SK-N-MC (cell line): ENCODE measurements around the gene CCDC88A.
A peak's percentile ranks its signal among the peaks of the same experiment; 100 is the strongest.
"Not testable (repeated sequence)": the region's sequence is repeated elsewhere in the genome, so short reads cannot be mapped to it uniquely, and the experiment has no call there.

Experiments used
- DNase-seq: peaks from one replicate; pipeline ENCODE4 v3.0.0-alpha.2; 2011; ENCODE audit warnings: low read depth, low spot score
- H3K27ac ChIP-seq: fragments of 200-600 bp; sonication (generic); 2 replicates; pipeline ENCODE4 v1.5.1; 2016; ENCODE audit warnings: mixed run types
- H3K36me3 ChIP-seq: fragments of 200-600 bp; sonication (generic); 2 replicates; pipeline ENCODE4 v1.6.1; 2017; ENCODE audit warnings: antibody characterized with exemption, low read length, mixed read lengths; ENCODE audit not compliant: insufficient read depth
- H3K4me3 ChIP-seq: fragments of 200-600 bp; sonication (generic); 2 replicates; pipeline ENCODE4 v1.5.1; 2016
- H3K9ac ChIP-seq: fragments of 200-600 bp; sonication (generic); 2 replicates; pipeline ENCODE4 v1.8.0; 2017; ENCODE audit warnings: mixed run types, mixed read lengths; ENCODE audit not compliant: insufficient read length
- H3K9me3 ChIP-seq: fragments of 200-600 bp; sonication (generic); 2 replicates; pipeline ENCODE4 v1.6.1; 2017; ENCODE audit warnings: low read depth, mild to moderate bottlenecking, antibody characterized with exemption, low read length, moderate library complexity, mixed read lengths
- EZH2 ChIP-seq: fragments of 200-600 bp; sonication (generic); IDR thresholded peaks from one replicate; pipeline ENCODE4 v1.6.1; 2017; ENCODE audit warnings: antibody characterized with exemption
- FOXP2 ChIP-seq: optimal IDR thresholded peaks from 2 replicates; pipeline ENCODE3; 2011; ENCODE audit warnings: mild to moderate bottlenecking, moderate library complexity; ENCODE audit not compliant: insufficient read depth; ENCODE audit errors: extremely low read length, control extremely low read depth
- POLR2AphosphoS5 ChIP-seq: IDR thresholded peaks from 2 replicates; pipeline ENCODE4 v1.6.1; 2012; ENCODE audit warnings: mild to moderate bottlenecking, low read depth, low read length, borderline replicate concordance

Gene CCDC88A

DNA sequence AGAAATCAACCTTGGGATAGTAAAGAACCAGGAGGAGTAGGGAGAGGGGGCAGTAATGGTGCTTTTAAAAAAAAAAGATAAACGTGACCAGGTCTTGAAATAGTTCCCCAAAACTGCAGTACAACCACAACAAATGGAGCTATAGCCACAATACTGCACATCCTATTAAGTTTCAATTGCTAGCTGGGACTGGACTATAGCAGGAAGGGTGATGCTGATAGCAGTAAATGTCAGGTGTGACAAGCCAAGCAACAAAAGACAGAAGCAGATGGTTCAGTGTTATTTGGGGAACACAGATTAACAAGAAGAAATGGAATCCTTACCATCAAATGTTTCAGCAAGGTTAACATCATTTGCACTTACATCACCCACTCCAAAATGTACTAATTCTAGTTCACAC, 177.0 kb downstream of the CCDC88A start:
- no peak overlapping the region for H3K9ac ChIP-seq
- no peak overlapping the region for H3K27ac ChIP-seq
- no peak for DNase-seq
- H3K9me3 ChIP-seq = no peaks in the 10 kb centered on the region
- H3K36me3 ChIP-seq = peaks cover 40% of the 10 kb centered on the region
- H3K4me3 ChIP-seq = no peak overlapping the region
- no peak for TF ChIP-seq POLR2AphosphoS5
- TF ChIP-seq FOXP2 = no peak
- TF ChIP-seq EZH2 = no peak

- not testable (repeated sequence) for DNase-seq, H3K9me3 ChIP-seq, H3K4me3 ChIP-seq, H3K9ac ChIP-seq, H3K27ac ChIP-seq
- H3K36me3 ChIP-seq = peaks cover 45% of the 10 kb centered on the region
Measured at GRCh38 chr2:55241582-55241981, 178.1 kb downstream of the CCDC88A start.

DNA sequence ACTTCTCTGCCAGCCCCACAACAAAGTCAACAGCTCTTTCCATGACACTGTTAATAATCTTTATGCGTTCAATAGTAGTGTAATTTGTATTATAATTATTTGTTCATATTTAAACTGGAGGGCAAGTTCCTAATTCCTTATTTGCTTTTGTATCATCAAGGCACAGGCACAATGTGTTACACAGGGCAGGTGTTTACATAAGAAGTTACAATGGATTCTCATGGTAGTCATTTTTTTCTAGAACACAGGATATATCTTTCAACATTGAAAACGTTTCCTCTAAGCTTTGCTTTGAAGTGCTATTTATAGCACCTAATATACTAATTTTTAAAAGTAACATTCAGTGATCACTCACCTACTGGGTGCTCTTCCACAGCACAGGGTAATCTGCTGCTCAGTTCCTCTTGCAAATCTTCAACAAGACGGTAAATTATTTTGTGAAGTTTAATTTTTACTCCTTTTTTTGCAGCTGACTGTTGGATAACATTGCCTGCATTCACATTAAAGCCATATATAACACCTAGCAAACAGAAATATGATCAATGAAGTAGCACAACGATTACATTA, 179.9 kb downstream of the CCDC88A start:
- no peak for DNase-seq
- Histone ChIP-seq H3K36me3 (peaks cover 55% of the 10 kb centered on the region), H3K4me3 (no peak overlapping the region), H3K27ac (peak overlapping the region; percentile 51; the same call in 1 of the 2 replicates), H3K9ac (no peak overlapping the region), H3K9me3 (no peaks in the 10 kb centered on the region)
- TF ChIP-seq POLR2AphosphoS5 (no peak), EZH2 (no peak), FOXP2 (no peak)
